ENCODE measurements around the gene FAM174B. TPM values are rescaled to one million over a fixed set of nuclear protein-coding genes. Genes with fewer than 3 reads are reported as not detected.

FAM174B gene
- total RNA-seq, 4 donors from 2014 or later, result 2.2 to 8.5 (median 4.4) TPM

DNA sequence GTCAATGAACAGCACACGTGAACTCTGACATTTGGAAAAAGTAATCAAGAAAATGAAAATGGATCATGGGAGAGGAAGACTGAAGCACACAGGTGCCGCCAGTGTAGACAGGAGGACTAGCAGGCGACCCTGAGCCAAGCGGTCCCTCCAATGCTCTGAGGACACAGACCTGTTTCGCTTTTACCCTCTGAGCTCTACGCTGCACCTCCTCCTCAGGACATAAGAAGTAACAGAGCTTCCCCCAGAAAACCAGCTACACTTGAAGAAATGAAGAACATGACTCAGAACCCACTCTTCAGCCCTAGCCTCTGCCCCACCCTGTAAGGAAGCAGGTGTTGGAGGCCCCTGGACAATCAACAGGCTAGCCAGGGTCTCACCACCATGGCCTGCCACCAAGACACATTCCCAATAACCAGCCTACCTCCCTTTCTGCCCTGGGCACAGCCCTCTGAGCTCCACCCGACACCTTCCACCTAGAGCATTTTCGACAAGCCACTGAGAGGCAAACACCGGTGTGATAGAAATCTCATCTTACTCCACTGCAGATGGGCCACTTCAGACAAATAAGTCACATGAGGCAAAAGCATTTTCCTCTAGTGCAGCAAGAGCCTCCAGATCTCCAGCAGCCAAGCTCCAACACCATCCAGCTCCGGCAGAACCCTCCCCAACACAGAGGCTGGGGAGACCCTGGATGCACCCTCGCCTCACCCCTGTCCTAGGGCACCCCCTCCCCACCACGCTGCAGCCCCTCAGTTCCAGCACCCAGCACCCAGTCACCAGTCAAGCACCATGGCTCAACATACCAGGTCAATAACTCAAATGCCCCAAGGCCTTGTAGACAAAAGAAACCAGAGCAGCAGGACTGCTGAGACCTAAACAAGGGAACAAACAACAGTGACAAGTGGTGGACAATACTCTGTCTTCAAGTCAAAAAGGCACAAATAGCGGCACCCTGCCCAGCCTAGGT is 11.4 kb downstream of the FAM174B start:
- TF ChIP-seq, protein P1, sequence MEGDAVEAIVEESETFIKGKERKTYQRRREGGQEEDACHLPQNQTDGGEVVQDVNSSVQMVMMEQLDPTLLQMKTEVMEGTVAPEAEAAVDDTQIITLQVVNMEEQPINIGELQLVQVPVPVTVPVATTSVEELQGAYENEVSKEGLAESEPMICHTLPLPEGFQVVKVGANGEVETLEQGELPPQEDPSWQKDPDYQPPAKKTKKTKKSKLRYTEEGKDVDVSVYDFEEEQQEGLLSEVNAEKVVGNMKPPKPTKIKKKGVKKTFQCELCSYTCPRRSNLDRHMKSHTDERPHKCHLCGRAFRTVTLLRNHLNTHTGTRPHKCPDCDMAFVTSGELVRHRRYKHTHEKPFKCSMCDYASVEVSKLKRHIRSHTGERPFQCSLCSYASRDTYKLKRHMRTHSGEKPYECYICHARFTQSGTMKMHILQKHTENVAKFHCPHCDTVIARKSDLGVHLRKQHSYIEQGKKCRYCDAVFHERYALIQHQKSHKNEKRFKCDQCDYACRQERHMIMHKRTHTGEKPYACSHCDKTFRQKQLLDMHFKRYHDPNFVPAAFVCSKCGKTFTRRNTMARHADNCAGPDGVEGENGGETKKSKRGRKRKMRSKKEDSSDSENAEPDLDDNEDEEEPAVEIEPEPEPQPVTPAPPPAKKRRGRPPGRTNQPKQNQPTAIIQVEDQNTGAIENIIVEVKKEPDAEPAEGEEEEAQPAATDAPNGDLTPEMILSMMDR (IDR thresholded peaks at IDR 0.05; ENCODE audit: low read depth), result no peak

DNA sequence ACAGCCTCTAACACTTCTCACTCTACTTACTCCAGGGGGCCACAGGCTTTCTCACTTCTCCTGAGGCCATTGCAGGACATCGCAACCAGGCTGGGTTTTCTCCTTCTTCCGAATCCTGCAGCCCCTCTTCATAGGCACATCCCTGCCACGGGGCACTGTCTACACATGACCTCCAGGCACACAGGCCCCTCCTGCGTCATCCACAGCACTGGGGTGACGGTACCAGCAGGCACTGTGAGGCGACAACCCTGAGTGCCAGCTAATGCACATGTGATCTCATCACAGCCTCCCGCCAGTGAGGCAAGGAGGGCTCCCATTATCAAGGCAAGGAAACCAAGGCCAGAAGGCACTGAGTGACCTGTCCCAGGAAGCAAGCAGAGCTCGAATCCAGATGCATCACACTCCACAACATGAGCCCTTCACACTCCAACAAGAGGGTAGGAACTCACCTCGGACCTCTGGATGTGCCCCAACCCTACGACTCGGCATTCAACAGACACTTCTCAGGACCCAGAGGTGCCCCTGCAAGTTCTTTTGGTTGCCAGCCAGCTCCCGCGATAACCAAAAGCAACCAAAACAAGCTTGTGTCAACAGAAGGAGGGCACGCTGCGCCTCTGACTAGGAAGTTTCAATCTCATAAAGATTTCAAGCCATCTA is 16.7 kb downstream of the FAM174B start:
- TF ChIP-seq, protein P1 (IDR thresholded peaks at IDR 0.05; ENCODE audit: low read depth), result no peak

DNA sequence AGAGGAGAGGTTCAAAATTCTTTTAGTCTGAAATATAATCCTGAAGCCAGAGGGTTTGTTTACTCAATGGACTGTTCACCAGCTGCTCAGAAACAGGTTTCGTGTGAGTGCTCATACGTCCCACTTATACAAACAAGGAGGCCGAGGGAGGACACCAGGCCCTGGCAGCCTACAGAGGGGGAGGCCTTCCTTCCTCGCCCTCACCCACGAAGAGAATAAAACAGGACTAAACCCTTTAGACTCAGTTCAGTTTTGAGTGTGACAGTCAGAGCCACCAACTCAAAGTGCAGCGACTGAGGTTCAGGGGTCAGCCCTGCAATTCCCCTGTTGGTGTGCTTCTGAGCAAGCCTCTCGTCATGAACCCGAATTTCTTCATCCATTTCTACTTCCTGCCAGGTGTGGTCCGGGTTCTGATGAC is 17.3 kb downstream of the FAM174B start:
- TF ChIP-seq, protein P1 (IDR thresholded peaks at IDR 0.05; ENCODE audit: low read depth), result no peak

DNA sequence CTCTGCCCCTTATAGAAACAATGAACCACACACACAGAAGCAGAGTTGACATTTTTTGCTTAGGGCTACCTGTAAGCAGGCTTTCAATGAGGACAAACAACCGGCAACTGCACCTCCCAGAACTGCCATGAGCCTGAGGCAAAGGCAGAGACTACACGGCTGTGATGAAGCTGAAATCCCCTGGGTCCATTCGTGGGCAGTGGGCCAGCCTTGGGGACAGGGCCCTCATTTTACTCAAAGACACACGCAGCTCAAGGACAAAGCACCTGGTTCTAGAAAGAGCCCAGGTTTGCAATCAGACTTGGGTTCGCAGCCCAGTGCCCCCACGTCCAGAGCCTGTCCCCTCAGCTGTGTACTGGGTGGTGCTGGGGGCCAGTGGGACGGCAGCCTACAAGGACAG is 17.9 kb downstream of the FAM174B start:
- TF ChIP-seq, protein P1 (IDR thresholded peaks at IDR 0.05; ENCODE audit: low read depth), result no peak

DNA sequence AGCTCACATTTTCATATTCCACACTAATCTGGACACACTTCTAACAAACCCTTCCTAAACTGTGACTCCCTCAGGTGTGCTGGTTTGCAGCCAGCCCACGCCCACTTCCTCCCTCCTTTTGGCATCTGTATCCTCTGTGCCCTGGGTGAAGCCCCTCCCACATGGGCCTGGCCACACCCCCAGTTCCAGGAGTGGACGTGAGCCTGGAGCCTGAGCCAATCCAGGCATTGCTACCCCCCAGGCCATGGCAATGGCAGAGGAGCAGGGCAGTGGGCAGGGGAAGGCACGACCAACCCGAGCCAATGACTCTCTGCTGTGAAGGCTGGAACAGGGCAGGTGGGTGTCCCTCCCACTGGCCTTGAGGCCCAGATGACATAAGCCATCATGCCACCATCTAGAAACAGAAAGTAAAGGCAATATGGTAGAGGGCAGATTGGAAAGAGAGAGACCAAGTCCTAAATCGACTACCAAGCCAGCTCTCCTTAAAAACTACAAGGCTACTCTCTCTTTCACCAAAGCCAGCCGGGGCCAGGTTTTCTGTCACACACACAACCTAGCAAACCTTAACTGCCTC is 18.6 kb downstream of the FAM174B start:
- TF ChIP-seq, protein P1 (IDR thresholded peaks at IDR 0.05; ENCODE audit: low read depth), result no peak

DNA sequence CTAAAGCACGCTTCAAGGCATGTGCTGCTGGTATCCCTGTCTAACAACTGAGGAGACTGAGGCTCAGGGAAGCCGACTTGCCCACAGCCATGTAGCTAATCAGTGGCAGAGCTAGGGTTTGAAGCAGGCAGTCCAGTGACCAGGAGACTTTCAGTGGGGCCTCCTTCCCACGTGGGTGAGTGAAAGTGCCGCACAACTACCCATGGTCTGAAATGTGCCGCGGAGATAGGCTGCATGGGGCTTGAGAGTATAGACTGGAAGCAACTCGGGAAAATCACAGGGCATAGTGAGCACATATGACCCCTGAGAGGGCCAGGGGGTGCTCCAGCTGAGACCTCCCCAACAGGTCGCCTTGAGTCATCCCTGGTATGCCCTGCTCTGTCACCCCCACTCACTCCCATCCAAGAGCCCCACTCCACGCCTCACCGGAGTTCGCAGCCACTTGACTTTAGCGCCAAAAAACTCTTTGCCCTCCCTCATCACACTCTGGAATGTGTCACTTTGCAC is 19.1 kb downstream of the FAM174B start:
- TF ChIP-seq, protein P1 (IDR thresholded peaks at IDR 0.05; ENCODE audit: low read depth), result no peak

Measured in subcutaneous adipose tissue (tissue), 4 donors.